NOMO-1 (cell line): ENCODE measurements around the gene ZMAT1.
"Not testable (repeated sequence)": the region's sequence is repeated elsewhere in the genome, so short reads cannot be mapped to it uniquely, and the experiment has no call there.

Experiments used
- DNase-seq, 2 experiments: peaks; one replicate each; lab custom pipeline; 2025; ENCODE audit not compliant: unreplicated experiment in 2 of 2; lab: John Stamatoyannopoulos, UW

Gene ZMAT1

GRCh38 chrX:101931488-101932248 is at the start of gene ZMAT1:
ZMAT1 (minus strand) TSS chrX:101932027; CDS start chrX:101932008, 19 bp downstream.
- peak; percentile 65 to 81 for DNase-seq

GRCh38 chrX:101977106-101977505 is 45.3 kb upstream of the ZMAT1 start:
- no peak for DNase-seq

GRCh38 chrX:101973066-101973465 is 41.2 kb upstream of the ZMAT1 start:
- DNase-seq: no peak

- DNase-seq: not testable (repeated sequence)
Observed at GRCh38 chrX:101964923-101965539, 33.2 kb upstream of the ZMAT1 start.

DNA sequence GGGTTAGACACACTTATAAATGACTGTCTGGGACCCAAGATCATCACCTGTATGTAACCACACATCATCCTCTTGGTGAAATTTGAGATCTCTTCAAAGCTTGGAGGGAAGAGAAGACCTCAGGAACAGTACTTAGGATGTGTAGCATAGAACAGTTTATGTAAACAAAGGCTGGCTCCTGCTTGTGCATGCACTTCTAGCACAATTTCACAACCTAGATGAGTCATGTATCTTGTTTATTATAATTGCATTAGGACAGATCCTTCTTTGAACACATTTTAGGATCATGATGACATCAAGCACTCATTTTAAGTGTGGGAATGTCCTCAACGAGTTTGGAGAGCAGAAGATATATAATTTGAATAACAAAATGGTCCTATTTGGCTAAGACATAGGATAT is 26.3 kb upstream of the ZMAT1 start:
- DNase-seq: no peak

DNA sequence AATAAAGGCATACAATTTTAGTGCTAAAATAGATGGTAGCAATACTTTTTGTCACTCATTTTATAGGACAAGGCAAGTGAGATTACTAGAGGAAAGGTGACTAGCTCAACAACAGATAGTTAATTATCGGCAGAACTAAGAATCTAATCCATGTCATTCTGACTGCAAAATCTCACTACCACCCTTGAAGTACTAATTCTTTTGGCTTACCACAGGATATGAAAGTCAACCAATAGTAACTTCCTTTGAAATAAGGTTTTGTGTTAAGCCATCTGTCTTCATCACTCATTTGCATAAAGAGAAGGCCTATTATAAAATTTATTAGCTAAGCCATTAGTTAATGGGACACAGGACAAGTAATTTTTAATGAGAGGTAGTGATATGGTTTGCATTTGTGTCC is 25.3 kb upstream of the ZMAT1 start:
- DNase-seq: no peak

DNA sequence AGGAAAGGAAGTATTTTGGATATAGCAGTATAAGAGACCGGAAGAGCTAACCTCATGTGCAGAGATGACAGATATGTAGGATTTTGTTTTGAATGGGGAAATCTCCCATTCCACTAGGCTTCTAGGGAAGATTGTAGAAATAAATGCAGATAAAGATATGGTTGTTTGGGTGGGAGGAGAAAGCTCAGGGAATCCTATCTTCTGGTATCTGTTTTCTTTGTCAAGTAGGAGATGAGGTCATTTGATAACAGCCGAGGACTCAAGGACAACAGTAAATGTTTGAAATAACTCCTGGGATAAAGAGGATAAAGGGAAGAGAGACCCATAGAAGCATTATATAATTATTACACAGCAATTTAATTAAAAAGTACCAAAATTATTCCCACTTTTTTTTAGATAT is 24.7 kb upstream of the ZMAT1 start:
- no peak for DNase-seq

GRCh38 chrX:101950581-101950980 is 18.8 kb upstream of the ZMAT1 start:
- DNase-seq: no peak

GRCh38 chrX:101932249-101932570 is 383 bp upstream of the ZMAT1 start:
- DNase-seq: no peak

GRCh38 chrX:101931136-101931487 is 715 bp downstream of the ZMAT1 start:
- peak; percentile 3 to 37 for DNase-seq

GRCh38 chrX:101925733-101926132 is 6.1 kb downstream of the ZMAT1 start:
- no peak for DNase-seq

- DNase-seq: no peak
Observed at GRCh38 chrX:101918751-101919150, 13.1 kb downstream of the ZMAT1 start.

DNA sequence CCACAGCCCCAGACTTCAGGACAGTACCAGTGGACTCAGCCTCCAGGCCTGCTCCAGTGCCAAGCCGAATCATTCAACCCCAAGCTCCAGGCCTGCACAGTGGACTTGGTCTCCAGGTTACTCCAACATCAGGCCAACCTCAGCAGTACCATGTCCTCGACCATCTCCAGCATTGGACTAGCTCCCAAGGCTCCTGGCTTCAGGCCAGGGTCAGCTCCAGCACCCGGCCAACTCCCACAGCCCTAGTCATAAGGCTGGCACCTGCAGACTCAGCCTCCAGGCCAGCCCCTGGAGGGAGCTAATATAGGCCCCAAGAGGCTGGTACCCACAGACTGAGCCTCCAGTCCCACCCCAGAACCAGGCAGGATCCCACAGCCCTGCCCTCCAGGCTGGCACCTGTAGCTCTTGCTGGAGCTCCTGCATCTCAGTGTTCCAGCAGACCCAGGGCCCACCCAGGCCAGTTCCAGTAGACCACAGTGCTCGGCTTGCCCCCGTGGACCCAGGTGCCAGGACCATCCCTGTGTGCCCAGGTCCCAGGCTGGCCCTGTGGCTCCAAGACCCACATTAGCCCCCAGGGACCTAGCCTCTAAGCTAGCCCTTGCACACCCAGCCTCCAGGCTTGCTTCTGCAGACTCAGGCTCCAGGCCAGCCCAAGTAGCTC is 25.6 kb downstream of the ZMAT1 start:
- DNase-seq: no peak

DNA sequence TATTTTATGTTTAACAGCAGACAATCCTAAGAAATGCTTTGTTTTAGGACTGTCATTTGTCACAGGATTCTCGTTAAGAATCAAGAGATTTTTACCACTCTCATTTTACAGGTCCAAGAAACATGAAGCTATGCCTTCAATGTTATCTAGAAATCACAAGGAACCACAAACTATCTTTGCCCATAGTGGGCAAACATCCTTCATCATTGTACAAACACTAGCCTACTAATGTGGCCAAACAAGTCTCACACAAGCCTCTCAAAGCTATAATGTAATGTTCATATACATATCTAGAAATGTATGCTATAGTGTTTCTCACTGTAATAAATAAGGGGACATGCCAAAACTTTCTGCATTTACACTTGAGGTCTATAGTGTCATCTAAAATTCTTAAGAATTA is 26.8 kb downstream of the ZMAT1 start:
- no peak for DNase-seq
